SK-N-MC (cell line): ENCODE results near the gene C12orf60.

Experiments used
- EZH2 ChIP-seq: fragments of 200-600 bp; sonication (generic); IDR thresholded peaks from one replicate; pipeline ENCODE4 v1.6.1; 2017; ENCODE audit warnings: antibody characterized with exemption
- FOXP2 ChIP-seq: optimal IDR thresholded peaks from 2 replicates; pipeline ENCODE3; 2011; ENCODE audit warnings: mild to moderate bottlenecking, moderate library complexity; ENCODE audit not compliant: insufficient read depth; ENCODE audit errors: extremely low read length, control extremely low read depth
- POLR2AphosphoS5 ChIP-seq: IDR thresholded peaks from 2 replicates; pipeline ENCODE4 v1.6.1; 2012; ENCODE audit warnings: mild to moderate bottlenecking, low read depth, low read length, borderline replicate concordance

GRCh38 chr12:14811486-14811885 is 8.0 kb downstream of the C12orf60 start:
- TF ChIP-seq EZH2 (no peak), POLR2AphosphoS5 (no peak), FOXP2 (no peak)
